Esophagus (tissue), 2 donors: ENCODE measurements around the gene MOB3A. TPM values are rescaled to one million over a fixed set of nuclear protein-coding genes. Genes with fewer than 3 reads are reported as not detected.

ENCODE experiments used
- H3K27ac ChIP-seq, 2 donors: one replicate each; pipeline ENCODE4 v1.5.1; 2013; ENCODE audit warnings: low read depth in 2 of 2, mild to moderate bottlenecking in 2 of 2, inconsistent platforms in 1 of 2, low read length in 1 of 2, moderate library complexity in 1 of 2
- H3K27me3 ChIP-seq, 2 donors: one replicate each; pipeline ENCODE4 v1.6.1; 2013; ENCODE audit warnings: low read length in 2 of 2, control low read depth in 1 of 2, mild to moderate bottlenecking in 1 of 2; ENCODE audit not compliant: insufficient read depth in 2 of 2, control insufficient read depth in 1 of 2
- H3K36me3 ChIP-seq, 2 donors: one replicate each; pipeline ENCODE4 v1.6.1; 2013; ENCODE audit warnings: low read length in 1 of 2; ENCODE audit not compliant: control insufficient read depth in 2 of 2, insufficient read depth in 2 of 2
- H3K4me1 ChIP-seq, 2 donors: one replicate each; pipeline ENCODE4 v1.6.1; 2013; ENCODE audit warnings: low read length in 1 of 2; ENCODE audit not compliant: control insufficient read depth in 2 of 2, insufficient read depth in 2 of 2
- H3K4me3 ChIP-seq, 2 donors: one replicate each; pipeline ENCODE4 v1.5.1; 2013; ENCODE audit warnings: low read length in 2 of 2, mild to moderate bottlenecking in 2 of 2, low read depth in 1 of 2, moderate library complexity in 1 of 2
- H3K9me3 ChIP-seq, 2 donors: one replicate each; pipeline ENCODE4 v1.6.1; 2013; ENCODE audit warnings: mild to moderate bottlenecking in 2 of 2, low read depth in 1 of 2, low read length in 1 of 2, moderate library complexity in 1 of 2; ENCODE audit not compliant: control insufficient read depth in 2 of 2, insufficient read depth in 1 of 2
- WGBS, 2 donors: extraction: QIAGEN DNeasy Blood & Tissue Kit; methylation state at CpG; one replicate each; pipeline ENCODE4 v1.1.7; 2013; 5-methylcytosine and 5-hydroxymethylcytosine counted together
- polyA plus RNA-seq, 2 donors: library from polyadenylated mRNA; stranded (reverse); fragments of 200-250 nt; gene quantifications; one replicate each; pipeline ENCODE4 v1.2.3, GENCODE V29; 2013
- donor health status: healthy with polysubstance abuse.
- donor health status: Bipolar disorder and iron deficiency.

MOB3A gene
- polyA plus RNA-seq, 2 donors: 11.0 to 12.4 TPM

DNA sequence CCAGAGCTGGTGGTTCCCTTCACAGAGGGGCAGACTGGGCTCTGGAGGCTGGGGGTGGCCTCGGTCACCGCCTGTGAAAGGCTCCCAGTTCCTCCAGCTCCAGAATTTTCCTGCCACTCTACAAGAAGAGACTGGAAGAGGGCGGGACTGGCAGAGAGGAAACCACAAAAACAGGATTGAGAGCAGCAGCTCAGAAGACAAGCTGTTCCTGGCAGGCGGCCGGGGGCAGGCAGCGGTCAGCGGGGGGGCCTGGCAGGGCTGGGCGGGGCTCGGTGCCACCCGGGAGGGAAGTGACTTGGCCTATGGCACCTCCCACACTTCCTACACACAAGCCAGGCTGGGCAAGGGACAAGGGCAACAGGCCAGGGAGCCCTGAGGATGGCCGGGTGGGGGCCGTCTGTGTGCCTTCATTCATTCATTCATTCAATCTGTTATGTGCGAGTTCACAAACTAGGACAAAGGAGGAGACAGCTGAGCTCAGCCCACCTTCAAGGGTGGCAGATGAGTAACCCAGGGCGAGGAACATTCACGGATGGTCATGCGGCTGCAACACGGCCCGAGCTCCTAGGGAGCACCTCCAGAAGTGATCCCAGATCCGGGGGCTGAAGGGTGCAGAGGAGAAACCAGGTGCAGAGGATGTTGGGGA, 63.7 kb downstream of the MOB3A start:
- 6 to 7% methylated on average over 19 of the region's 19 CpGs for WGBS, 2 donors
- Histone ChIP-seq H3K27ac (peak overlapping the region; percentile 97 to 100), H3K4me3 (peak overlapping the region in 1 of 2 donors; percentile 32), H3K9me3 (peaks cover 0 to 9% of the 10 kb centered on the region in 2 donors), H3K27me3 (no peaks in the 10 kb centered on the region), H3K4me1 (peaks cover 0 to 7% of the 10 kb centered on the region in 2 donors), H3K36me3 (no peaks in the 10 kb centered on the region)

DNA sequence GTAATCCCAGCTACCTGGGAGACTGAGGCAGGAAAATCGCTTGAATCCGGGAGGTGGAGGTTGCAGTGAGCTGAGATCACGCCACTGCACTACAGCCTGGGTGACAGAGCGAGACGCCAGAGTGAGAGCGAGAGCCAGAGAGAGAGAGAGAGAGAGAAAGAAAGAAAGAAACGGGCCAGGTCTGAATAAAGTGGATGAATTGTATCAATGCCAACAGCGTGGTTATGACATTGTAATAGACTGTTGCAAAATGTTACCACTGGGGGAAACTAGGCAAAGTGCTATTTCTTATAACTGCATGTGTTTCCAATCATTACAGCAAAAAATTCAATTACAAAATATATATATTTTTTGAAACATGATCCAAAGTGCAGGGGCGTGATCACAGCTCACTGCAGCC, 68.8 kb downstream of the MOB3A start:
- 52 to 59% methylated on average over 9 of the region's 9 CpGs for WGBS, 2 donors
- H3K9me3 ChIP-seq: no peaks in the 10 kb centered on the region
- no peaks in the 10 kb centered on the region for H3K27me3 ChIP-seq
- H3K27ac ChIP-seq: peak overlapping the region in 1 of 2 donors; percentile 16
- peaks cover 0 to 5% of the 10 kb centered on the region in 2 donors for H3K4me1 ChIP-seq
- no peaks in the 10 kb centered on the region for H3K36me3 ChIP-seq
- H3K4me3 ChIP-seq: no peak overlapping the region

DNA sequence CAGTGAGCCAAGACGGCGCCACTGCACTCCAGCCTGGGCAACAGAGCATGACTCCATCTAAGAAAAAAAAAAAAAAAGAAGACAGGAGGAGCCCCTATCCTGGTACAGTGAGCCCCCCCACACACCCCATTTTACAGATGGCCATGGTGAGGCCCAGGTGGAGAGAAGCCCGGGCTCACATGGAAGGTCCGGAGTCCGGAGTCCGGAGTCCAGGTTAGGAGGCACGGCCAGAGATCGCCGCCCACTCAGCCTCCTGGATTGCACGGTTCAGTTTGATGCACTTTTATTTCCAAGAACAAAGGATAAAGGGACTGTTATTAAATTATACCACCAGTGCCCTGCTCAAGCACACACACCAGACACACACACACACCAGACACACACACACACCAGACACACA, 69.4 kb downstream of the MOB3A start:
- H3K27me3 ChIP-seq: no peaks in the 10 kb centered on the region
- H3K4me1 ChIP-seq: peaks cover 0 to 6% of the 10 kb centered on the region in 2 donors
- WGBS, 2 donors: 80 to 90% methylated on average over 10 of the region's 10 CpGs
- H3K4me3 ChIP-seq: no peak overlapping the region
- H3K27ac ChIP-seq: no peak overlapping the region
- no peaks in the 10 kb centered on the region for H3K9me3 ChIP-seq
- no peaks in the 10 kb centered on the region for H3K36me3 ChIP-seq

DNA sequence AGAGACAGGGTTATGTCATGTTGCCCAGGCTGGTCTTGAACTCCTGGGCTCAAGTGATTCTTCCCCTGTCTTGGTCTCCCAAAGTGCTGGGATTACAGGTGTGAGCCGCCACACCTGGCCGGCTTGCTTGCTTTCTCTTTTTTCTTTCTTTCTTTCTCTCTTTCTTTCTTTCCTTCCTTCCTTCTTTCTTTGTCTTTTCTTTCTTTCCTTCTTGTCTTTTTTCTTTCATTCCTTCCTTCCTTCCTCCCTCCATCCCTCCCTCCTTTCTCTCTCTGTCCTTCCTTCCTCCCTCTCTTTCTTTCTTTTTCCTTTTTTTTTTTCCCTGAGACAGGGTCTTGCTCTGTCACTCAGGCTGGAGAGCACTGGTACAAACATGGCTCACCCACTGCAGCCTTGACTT, 73.8 kb downstream of the MOB3A start:
- no peaks in the 10 kb centered on the region for H3K36me3 ChIP-seq
- no peak overlapping the region for H3K27ac ChIP-seq
- 94 to 96% methylated on average over 2 of the region's 2 CpGs for WGBS, 2 donors
- H3K27me3 ChIP-seq: no peaks in the 10 kb centered on the region
- H3K4me1 ChIP-seq: peaks cover 2 to 5% of the 10 kb centered on the region in 2 donors
- no peaks in the 10 kb centered on the region for H3K9me3 ChIP-seq
- H3K4me3 ChIP-seq: no peak overlapping the region

DNA sequence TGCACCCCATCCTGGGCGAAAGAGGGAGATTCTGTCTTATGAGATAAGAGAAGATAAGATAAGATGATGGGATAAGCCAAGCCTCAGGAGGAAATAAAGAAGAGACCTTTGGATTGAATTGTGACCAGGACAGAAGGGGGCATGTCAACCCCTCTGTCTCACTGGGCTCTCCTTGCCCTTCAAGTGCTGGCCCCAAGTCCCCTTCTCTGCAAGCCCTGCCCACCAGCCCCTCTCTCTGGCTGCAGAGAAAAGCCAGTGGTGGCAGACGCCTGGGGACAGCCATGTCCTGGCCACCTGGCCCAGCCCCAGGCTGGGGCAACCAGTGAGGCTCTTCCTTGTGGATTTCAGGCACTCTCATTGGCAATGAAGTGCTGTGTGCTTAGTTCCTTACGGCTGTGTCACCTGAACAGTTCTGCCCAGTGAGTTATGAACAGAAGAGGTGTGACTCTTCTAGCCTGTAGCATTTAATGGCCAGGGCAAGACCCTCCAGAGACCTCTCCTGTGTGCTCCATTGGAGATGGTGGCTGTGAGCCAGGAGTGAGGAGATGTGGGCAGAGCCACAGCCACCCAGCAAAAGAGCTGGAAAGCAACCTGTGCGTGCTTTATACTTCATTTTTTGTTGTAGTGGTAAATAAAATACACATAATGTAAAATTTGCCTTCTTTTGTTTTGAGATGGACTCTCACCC, 74.5 kb downstream of the MOB3A start:
- Histone ChIP-seq H3K27ac (peak overlapping the region in 1 of 2 donors; percentile 59), H3K4me3 (no peak overlapping the region), H3K27me3 (no peaks in the 10 kb centered on the region), H3K36me3 (no peaks in the 10 kb centered on the region), H3K4me1 (peaks cover 2 to 5% of the 10 kb centered on the region in 2 donors), H3K9me3 (no peaks in the 10 kb centered on the region)
- WGBS, 2 donors: 74 to 75% methylated on average over 4 of the region's 4 CpGs

Other genes starting within 250 kb of the MOB3A start
- gene REXO1, start 247.8 kb downstream of the MOB3A start, polyA plus RNA-seq: 10 to 100 TPM; 13.9 to 27.4 TPM
- 10 to 100 TPM in 1 of 2 donors, 1 to 10 TPM in 1; 9.3 to 13.5 TPM for gene KLF16, start 232.7 kb downstream of the MOB3A start, polyA plus RNA-seq
- 10 to 100 TPM; 73.9 to 76.2 TPM for gene ABHD17A, start 210.8 kb downstream of the MOB3A start, polyA plus RNA-seq
- gene ADAT3, start 190.9 kb downstream of the MOB3A start, polyA plus RNA-seq: 1 to 10 TPM; 6.4 to 6.9 TPM
- 10 to 100 TPM; 29.0 to 38.6 TPM for gene SCAMP4, start 190.9 kb downstream of the MOB3A start, polyA plus RNA-seq
- 10 to 100 TPM; 59.9 to 63.7 TPM for gene CSNK1G2, start 155.2 kb downstream of the MOB3A start, polyA plus RNA-seq
- gene BTBD2, start 80.6 kb downstream of the MOB3A start, polyA plus RNA-seq: 10 to 100 TPM; 40.0 to 48.9 TPM
- gene MKNK2, start 45.1 kb downstream of the MOB3A start, polyA plus RNA-seq: 100 to 1,000 TPM; 167 to 244 TPM
- 10 to 100 TPM in 1 of 2 donors, 1 to 10 TPM in 1; 6.4 to 16.0 TPM for gene IZUMO4, start 589 bp upstream of the MOB3A start, polyA plus RNA-seq
- gene AP3D1, start 55.2 kb upstream of the MOB3A start, polyA plus RNA-seq: 10 to 100 TPM; 50.8 to 64.5 TPM
- gene DOT1L, start 67.6 kb upstream of the MOB3A start, polyA plus RNA-seq: 10 to 100 TPM in 1 of 2 donors, 1 to 10 TPM in 1; 7.6 to 17.9 TPM
- gene PLEKHJ1, start 140.0 kb upstream of the MOB3A start, polyA plus RNA-seq: 10 to 100 TPM; 55.5 to 59.5 TPM
- gene SF3A2, start 140.5 kb upstream of the MOB3A start, polyA plus RNA-seq: 10 to 100 TPM; 38.2 to 55.3 TPM
- gene AMH, start 153.0 kb upstream of the MOB3A start, polyA plus RNA-seq: 1 to 10 TPM in 1 of 2 donors, under 1 TPM in 1; 0.55 to 2.5 TPM
- under 1 TPM; 0.13 to 0.20 TPM for gene JSRP1, start 160.1 kb upstream of the MOB3A start, polyA plus RNA-seq
- under 1 TPM; 0.02 to 0.06 TPM for gene PEAK3, start 185.8 kb upstream of the MOB3A start, polyA plus RNA-seq
- gene LINGO3, start 211.8 kb upstream of the MOB3A start, polyA plus RNA-seq: under 1 TPM in 1 of 2 donors, not detected in 1; 0.02 TPM
- 100 to 1,000 TPM; 223 to 245 TPM for gene LSM7, start 232.3 kb upstream of the MOB3A start, polyA plus RNA-seq
- 10 to 100 TPM; 27.4 to 59.1 TPM for gene SPPL2B, start 232.4 kb upstream of the MOB3A start, polyA plus RNA-seq